HepG2 (cell line): ENCODE data around the gene LMCD1. TPM values are rescaled to one million over a fixed set of nuclear protein-coding genes. Genes with fewer than 3 reads are reported as not detected.

Source experiments
- CAMTA2 ChIP-seq: sonication (generic); formaldehyde crosslinking; IDR thresholded peaks from 2 replicates; pipeline ENCODE4 v1.4.0; 2020; ENCODE audit warnings: mild to moderate bottlenecking, missing genetic modification reagents, borderline replicate concordance
- HMGA1 ChIP-seq: sonication (generic); formaldehyde crosslinking; conservative IDR thresholded peaks from 2 replicates; pipeline ENCODE4 v1.4.0; 2020; ENCODE audit warnings: missing genetic modification reagents
- MAFF ChIP-seq: IDR thresholded peaks from 2 replicates; pipeline ENCODE4 v1.6.1; 2011; ENCODE audit warnings: low read depth, low read length, improper control_type of control experiment
- NKX3-1 ChIP-seq: sonication (generic); formaldehyde crosslinking; IDR thresholded peaks from 2 replicates; pipeline ENCODE4 v1.5.0; 2020; ENCODE audit warnings: missing genetic modification reagents
- SRSF9 ChIP-seq: fragments of 200-400 bp; formaldehyde crosslinking; IDR thresholded peaks from 2 replicates; pipeline ENCODE4 v1.6.1; 2018; ENCODE audit warnings: borderline replicate concordance, mild to moderate bottlenecking, low read depth, low read length; ENCODE audit not compliant: insufficient read depth, poor library complexity, severe bottlenecking
- ZNF234 ChIP-seq: sonication (generic); formaldehyde crosslinking; conservative IDR thresholded peaks from 2 replicates; pipeline ENCODE4 v1.5.1; 2020; ENCODE audit warnings: mild to moderate bottlenecking, missing genetic modification reagents
- ZNF75D ChIP-seq: sonication (generic); formaldehyde crosslinking; IDR thresholded peaks from 2 replicates; pipeline ENCODE4 v1.8.1; 2023; ENCODE audit warnings: missing genetic modification reagents, mild to moderate bottlenecking, borderline replicate concordance
- polyA plus RNA-seq, 8 experiments: library from polyadenylated mRNA; depleted of rRNA in 3 of 8; stranded (reverse) in 7 of 8; unstranded in 1 of 8; fragments of >200 nt; fragmentation: Illumina TruSeq in 4 of 8; extraction: Trizol in 4 of 8; gene quantifications; 2 replicates each; pipeline versions ENCODE4 v1.2.1 to v1.2.3, GENCODE V29; 2011 to 2016; ENCODE audit warnings: low read depth in 4 of 8, missing spikeins in 1 of 8, mixed read lengths in 1 of 8; ENCODE audit not compliant: insufficient read depth in 1 of 8
- total RNA-seq, 5 experiments: library from RNA; depleted of rRNA; stranded (reverse); fragments of >200 nt; fragmentation: Illumina TruSeq; extraction: Trizol; gene quantifications; 2 replicates each; pipeline ENCODE4 v1.2.3, GENCODE V29; 2016; ENCODE audit warnings: low read depth in 1 of 5
- TF ChIP-seq, protein P1 (sequence below): sonication (generic); formaldehyde crosslinking; IDR thresholded peaks from 2 replicates; pipeline ENCODE4 v1.4.0; 2020; ENCODE audit warnings: mild to moderate bottlenecking, missing genetic modification reagents, borderline replicate concordance
- TF ChIP-seq, protein P2 (sequence below): sonication (generic); formaldehyde crosslinking; IDR thresholded peaks from 2 replicates; pipeline ENCODE4 v1.8.1; 2023; ENCODE audit warnings: mild to moderate bottlenecking, missing genetic modification reagents
- TF ChIP-seq, protein P3 (sequence below): sonication (generic); formaldehyde crosslinking; IDR thresholded peaks from 2 replicates; pipeline ENCODE4 v1.5.1; 2020; ENCODE audit warnings: mild to moderate bottlenecking, missing genetic modification reagents

LMCD1 gene
- total and polyA plus RNA-seq, 2 of the 13 experiments (the other 11 are each of a cell fraction or from before 2014, with no cell fraction given), result 6.2 to 7.1 TPM

DNA sequence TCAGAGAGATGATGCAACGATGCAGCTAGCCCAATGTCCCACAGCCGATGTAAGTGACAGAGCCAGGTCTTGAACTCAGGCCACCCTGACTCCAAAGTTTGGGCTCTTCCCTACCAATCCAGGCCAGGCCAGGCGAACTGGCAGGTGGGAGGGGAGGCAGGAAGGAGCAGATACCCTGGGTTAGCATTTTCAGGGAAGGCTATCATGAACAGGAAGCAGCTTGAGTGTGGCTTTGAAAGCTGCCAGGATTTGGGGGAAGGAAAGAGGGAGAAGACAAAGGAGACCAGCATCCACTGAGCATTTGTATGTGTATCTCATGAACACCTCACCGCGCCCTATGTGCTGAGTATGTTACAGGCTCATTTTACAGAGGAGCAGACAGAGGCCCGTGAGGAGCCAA is 38.8 kb downstream of the LMCD1 start (continued):
- TF ChIP-seq, protein P1, sequence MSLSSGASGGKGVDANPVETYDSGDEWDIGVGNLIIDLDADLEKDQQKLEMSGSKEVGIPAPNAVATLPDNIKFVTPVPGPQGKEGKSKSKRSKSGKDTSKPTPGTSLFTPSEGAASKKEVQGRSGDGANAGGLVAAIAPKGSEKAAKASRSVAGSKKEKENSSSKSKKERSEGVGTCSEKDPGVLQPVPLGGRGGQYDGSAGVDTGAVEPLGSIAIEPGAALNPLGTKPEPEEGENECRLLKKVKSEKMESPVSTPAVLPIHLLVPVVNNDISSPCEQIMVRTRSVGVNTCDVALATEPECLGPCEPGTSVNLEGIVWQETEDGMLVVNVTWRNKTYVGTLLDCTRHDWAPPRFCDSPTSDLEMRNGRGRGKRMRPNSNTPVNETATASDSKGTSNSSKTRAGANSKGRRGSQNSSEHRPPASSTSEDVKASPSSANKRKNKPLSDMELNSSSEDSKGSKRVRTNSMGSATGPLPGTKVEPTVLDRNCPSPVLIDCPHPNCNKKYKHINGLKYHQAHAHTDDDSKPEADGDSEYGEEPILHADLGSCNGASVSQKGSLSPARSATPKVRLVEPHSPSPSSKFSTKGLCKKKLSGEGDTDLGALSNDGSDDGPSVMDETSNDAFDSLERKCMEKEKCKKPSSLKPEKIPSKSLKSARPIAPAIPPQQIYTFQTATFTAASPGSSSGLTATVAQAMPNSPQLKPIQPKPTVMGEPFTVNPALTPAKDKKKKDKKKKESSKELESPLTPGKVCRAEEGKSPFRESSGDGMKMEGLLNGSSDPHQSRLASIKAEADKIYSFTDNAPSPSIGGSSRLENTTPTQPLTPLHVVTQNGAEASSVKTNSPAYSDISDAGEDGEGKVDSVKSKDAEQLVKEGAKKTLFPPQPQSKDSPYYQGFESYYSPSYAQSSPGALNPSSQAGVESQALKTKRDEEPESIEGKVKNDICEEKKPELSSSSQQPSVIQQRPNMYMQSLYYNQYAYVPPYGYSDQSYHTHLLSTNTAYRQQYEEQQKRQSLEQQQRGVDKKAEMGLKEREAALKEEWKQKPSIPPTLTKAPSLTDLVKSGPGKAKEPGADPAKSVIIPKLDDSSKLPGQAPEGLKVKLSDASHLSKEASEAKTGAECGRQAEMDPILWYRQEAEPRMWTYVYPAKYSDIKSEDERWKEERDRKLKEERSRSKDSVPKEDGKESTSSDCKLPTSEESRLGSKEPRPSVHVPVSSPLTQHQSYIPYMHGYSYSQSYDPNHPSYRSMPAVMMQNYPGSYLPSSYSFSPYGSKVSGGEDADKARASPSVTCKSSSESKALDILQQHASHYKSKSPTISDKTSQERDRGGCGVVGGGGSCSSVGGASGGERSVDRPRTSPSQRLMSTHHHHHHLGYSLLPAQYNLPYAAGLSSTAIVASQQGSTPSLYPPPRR, result no peak
- TF ChIP-seq NKX3-1 (CRISPR knock-in tag), result no peak
- TF ChIP-seq, protein P2, sequence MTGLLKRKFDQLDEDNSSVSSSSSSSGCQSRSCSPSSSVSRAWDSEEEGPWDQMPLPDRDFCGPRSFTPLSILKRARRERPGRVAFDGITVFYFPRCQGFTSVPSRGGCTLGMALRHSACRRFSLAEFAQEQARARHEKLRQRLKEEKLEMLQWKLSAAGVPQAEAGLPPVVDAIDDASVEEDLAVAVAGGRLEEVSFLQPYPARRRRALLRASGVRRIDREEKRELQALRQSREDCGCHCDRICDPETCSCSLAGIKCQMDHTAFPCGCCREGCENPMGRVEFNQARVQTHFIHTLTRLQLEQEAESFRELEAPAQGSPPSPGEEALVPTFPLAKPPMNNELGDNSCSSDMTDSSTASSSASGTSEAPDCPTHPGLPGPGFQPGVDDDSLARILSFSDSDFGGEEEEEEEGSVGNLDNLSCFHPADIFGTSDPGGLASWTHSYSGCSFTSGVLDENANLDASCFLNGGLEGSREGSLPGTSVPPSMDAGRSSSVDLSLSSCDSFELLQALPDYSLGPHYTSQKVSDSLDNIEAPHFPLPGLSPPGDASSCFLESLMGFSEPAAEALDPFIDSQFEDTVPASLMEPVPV, result no peak
- no peak for TF ChIP-seq HMGA1 (CRISPR knock-in tag)
- TF ChIP-seq, protein P3, sequence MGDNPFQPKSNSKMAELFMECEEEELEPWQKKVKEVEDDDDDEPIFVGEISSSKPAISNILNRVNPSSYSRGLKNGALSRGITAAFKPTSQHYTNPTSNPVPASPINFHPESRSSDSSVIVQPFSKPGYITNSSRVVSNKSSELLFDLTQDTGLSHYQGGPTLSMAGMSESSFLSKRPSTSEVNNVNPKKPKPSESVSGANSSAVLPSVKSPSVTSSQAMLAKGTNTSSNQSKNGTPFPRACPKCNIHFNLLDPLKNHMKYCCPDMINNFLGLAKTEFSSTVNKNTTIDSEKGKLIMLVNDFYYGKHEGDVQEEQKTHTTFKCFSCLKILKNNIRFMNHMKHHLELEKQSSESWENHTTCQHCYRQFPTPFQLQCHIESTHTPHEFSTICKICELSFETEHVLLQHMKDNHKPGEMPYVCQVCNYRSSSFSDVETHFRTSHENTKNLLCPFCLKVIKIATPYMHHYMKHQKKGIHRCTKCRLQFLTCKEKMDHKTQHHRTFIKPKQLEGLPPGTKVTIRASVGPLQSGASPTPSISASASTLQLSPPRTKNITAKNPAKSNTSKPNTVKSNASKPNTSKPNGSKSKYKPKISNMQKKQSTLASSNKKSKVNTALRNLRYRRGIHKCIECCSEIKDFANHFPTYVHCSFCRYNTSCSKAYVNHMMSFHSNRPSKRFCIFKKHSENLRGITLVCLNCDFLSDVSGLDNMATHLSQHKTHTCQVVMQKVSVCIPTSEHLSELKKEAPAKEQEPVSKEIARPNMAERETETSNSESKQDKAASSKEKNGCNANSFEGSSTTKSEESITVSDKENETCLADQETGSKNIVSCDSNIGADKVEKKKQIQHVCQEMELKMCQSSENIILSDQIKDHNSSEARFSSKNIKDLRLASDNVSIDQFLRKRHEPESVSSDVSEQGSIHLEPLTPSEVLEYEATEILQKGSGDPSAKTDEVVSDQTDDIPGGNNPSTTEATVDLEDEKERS, result no peak
- TF ChIP-seq MAFF, result no peak
- no peak for TF ChIP-seq SRSF9
- no peak for TF ChIP-seq ZNF234 (CRISPR knock-in tag)
- TF ChIP-seq CAMTA2 (CRISPR knock-in tag), result no peak
- no peak for TF ChIP-seq ZNF75D (CRISPR knock-in tag)
